DMS79 (cell line): ENCODE data around the gene AAR2.

Source experiments
- DNase-seq: peaks from one replicate; lab custom pipeline; 2025; lab: John Stamatoyannopoulos, UW

AAR2 gene

GRCh38 chr20:36279776-36280175 lies 43.5 kb downstream of the AAR2 start:
- no peak for DNase-seq

DNA sequence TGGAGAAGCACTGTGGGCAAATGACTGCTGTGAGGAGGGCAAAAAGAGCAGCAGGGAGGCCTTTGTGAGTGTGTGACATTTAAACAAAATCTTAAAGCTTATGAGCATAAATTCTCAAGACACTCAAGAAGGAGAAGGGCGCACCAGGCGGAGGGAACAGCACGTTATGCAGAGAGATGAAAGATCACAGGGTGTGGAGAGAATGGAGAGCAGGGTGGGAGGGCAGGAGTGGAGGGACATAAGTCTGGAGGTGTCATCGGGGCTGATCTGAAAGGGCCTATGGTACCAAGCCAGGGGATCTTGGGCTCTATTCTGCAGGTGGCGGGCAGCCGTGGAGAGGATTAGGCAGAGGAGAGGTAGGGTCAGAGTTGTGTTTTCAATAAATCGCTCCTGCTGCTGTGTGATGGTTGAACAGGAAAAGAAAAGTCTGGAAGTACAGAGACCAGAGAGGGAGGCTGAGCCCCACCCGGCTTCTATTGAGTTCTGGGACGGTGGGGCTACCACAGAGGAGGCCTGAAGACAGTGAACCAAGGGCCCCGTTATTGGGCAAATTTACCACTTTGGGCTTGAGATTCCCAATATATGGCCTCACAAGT lies 45.6 kb downstream of the AAR2 start:
- DNase-seq: no peak

DNA sequence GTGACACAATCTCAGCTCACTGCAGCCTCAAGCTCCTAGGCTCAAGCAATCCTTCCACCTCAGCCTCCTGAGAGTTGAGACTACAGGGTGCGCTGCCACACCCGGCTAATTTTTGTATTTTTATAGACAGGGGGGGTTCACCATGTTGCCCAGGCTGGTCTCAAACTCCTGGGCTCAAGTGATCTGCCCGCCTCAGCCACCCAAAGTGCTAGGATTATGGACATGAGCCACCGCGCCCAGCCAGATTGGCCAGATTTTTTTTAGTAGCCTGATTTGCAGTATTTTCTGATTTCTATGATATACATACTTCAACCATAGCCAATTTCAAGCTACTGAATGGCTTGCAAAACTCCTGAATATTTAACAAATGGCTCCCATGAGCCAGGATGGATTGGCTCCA lies 48.5 kb downstream of the AAR2 start:
- DNase-seq: no peak

DNA sequence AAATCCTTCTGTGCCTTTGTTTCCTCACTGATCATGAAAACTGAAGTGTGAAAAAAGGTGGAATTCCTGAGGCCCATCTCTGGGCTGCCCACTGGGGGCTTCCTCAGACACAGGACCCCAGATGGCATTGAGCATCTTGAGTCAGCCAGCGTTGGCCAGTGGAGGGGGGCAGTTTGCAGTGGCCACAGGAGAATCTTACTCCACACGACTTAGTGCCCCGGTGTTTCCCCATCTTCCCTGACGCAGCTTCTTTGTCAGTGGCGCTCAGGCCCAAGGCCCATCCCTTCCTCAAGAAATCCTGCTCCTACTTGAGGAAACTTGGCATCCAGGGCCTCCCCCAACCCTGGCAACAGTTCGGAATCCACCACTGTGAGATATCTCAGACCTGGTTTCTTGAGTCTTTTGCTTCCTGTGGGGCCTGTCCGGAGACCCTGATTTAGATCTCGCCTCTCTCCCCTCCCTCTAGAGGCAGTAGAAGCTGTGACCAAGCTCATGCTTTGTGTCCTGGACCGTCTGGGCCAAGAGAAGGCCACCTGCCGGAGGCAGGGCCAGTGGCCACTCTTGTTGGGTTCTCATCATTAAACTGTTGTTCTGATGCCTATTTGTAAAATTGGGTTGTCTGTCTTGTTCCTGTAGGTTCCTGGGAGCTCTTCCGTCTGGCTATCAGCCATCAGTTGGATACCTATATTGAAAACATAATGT lies 49.6 kb downstream of the AAR2 start:
- no peak for DNase-seq

DNA sequence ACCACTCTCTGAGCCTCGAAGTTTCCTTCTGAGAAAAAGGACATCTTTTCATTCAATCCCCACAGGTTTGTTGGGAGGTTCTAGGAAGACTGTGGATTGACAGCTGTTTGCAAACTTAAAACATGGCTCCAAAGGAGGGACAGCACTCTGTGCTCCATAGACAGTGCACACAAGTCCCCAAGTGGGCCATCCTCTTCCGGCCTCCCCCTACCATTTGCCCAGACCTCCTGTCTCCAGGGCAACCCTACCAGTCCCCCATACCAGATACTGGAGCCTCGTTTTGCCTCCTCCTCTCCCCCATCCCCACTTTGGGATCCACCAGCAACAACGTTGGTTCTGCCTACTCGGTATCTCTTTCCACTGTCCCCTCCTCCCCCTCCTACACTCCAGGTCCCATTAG lies 61.4 kb downstream of the AAR2 start:
- no peak for DNase-seq

- no peak for DNase-seq
Observed at GRCh38 chr20:36298061-36298460, 61.8 kb downstream of the AAR2 start.

GRCh38 chr20:36298795-36299339 lies 62.6 kb downstream of the AAR2 start:
- DNase-seq: no peak

GRCh38 chr20:36299459-36299858 lies 63.2 kb downstream of the AAR2 start:
- no peak for DNase-seq

- DNase-seq: no peak
Observed at GRCh38 chr20:36301359-36302119, 65.3 kb downstream of the AAR2 start.

DNA sequence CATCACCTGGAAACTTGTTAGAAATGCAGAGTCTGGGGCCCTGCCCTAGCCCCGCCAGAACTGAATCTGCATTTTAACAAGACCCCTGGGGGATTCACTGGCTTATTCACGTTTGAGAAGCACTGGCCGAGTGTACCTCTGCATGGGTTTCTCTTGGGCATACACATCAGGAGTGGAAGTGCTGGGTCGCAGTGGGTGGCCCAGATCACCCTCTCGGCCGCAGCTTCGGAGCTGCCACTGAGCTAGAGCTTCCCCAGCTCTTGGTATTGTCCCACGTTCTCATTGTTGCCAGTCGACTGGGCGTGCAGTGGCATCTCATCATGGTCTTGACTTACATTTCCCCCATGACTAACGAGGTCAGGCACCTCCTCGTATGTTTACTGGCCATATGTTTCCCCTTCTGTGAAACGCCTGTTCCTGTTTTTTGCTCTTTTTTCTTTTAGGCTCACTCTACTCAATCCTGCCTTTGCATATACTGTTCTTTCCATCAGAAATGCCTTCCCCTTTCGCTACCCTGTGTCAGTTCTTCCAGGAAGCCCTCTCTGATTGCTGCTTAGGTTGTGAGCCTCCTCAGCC lies 66.8 kb downstream of the AAR2 start:
- DNase-seq: no peak

DNA sequence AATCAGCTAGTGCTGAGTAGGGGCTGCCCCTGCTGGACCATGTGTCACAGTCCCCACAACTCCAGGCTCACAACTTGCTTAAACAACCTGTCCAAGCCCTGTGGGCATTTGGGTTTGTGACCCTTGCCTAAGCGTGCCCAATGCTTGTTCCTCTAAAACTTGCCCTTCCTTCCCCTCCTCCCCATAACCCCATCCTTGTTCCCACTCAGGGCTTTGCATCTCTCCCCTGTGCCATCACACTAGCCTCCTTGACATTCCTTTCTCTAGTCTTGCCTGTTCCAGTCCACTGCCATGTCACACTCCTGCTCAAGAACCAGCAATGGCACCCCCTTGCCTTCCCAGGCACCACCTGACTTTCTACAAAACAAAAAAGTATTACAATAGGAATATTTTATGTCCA lies 67.6 kb downstream of the AAR2 start:
- DNase-seq: no peak

DNA sequence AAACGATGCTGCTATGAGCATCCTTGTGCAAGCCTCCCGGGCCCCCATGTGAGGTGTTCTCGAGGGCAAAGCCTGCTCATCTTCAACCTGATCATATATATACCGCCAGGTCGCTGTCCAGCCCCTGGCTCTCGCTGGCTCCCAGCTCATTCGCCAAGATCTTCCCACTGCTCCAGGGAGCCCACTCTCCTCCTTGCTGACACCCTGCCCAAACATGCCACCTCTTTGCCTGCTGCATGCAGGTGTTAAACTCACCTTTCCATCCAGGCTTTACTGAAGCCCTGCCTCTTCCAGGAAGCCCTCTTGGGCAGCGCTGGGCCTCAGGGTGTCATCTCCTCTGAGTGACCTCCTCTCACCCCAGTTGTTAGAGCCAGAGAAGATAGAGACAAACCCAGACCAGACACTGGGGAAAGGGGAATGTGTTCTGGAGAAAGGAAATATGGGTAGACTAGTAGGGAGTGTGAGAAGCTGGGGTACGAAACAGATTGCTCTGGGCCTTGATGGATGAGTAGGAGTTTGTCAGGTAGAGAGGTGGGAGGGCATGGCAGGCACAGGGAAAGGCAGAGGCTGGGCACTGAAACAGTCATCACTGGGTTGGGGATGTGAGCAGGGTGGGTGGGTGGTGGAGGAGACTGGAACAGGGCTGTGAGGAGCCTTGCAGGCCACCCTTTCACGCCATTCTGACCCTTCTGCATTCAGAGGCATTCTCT lies 68.7 kb downstream of the AAR2 start:
- no peak for DNase-seq

- no peak for DNase-seq
Observed at GRCh38 chr20:36305602-36306551, 69.6 kb downstream of the AAR2 start, which contains the start of gene DLGAP4. DLGAP4 (plus strand) TSS chr20:36306339; CDS start chr20:36431718, 125,379 bp downstream.
